Choroid plexus epithelial cell (primary cell): Measurements from ENCODE around the gene PRKRIP1.
"Not testable (repeated sequence)": the region's sequence is repeated elsewhere in the genome, so short reads cannot be mapped to it uniquely, and the experiment has no call there.

Source experiments
- DNase-seq: peaks from one replicate; pipeline ENCODE4 v3.0.0-alpha.2; 2010; ENCODE audit warnings: low read depth
- H3K4me3 ChIP-seq: 2 replicates; pipeline ENCODE4 v1.5.1; 2011; ENCODE audit warnings: low read depth, mild to moderate bottlenecking, control low read depth, low read length, moderate library complexity
- TF ChIP-seq, protein P1 (sequence below): conservative IDR thresholded peaks from 2 replicates; pipeline ENCODE4 v1.5.1; 2011; ENCODE audit warnings: low read depth, mild to moderate bottlenecking, control low read depth, inconsistent platforms, low read length, moderate library complexity

Gene PRKRIP1

DNA sequence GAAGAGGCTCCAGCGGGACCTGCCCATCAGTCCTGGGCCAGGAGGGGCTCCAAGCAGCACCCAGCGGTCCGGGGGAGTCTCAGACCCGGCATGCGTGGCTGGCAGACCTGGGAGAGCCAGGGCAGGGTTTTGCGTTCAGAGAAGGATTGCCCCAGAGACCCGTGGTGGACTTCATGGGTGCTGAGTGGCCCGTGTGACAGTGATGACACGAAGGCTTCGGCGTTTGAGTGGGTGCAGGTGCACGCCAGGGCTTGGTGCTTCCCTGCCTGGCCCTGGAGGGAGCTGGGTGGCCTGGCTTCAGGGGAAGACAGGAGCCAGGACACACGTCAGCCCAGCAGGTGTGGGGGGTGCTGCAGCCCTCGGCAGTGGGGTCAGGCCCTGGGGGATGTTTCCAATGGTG, 51.1 kb downstream of the PRKRIP1 start:
- no peak for DNase-seq
- TF ChIP-seq, protein P1, sequence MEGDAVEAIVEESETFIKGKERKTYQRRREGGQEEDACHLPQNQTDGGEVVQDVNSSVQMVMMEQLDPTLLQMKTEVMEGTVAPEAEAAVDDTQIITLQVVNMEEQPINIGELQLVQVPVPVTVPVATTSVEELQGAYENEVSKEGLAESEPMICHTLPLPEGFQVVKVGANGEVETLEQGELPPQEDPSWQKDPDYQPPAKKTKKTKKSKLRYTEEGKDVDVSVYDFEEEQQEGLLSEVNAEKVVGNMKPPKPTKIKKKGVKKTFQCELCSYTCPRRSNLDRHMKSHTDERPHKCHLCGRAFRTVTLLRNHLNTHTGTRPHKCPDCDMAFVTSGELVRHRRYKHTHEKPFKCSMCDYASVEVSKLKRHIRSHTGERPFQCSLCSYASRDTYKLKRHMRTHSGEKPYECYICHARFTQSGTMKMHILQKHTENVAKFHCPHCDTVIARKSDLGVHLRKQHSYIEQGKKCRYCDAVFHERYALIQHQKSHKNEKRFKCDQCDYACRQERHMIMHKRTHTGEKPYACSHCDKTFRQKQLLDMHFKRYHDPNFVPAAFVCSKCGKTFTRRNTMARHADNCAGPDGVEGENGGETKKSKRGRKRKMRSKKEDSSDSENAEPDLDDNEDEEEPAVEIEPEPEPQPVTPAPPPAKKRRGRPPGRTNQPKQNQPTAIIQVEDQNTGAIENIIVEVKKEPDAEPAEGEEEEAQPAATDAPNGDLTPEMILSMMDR: no peak

DNA sequence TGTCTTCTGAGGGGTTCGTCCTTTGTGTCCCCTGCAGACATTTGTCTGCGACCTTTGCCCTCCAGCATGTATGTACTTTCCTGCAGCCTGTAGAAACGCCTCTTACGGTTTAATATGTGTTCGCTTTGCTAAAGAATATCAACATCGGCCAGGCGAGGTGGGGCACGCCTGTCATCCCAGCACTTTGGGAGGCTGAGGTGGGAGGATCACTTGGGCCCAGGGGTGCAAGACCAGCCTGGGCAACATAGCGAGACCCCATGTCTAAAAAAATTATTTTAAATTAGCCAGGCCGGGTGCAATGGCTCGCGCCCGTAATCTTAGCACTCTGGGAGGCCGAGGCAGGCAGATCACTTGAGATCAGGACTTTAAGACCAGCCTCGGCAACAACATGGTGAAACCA, 53.0 kb downstream of the PRKRIP1 start:
- no peak overlapping the region for H3K4me3 ChIP-seq
- TF ChIP-seq, protein P1: no peak
- no peak for DNase-seq

More for the DNA sequence above, 51.1 kb downstream of the PRKRIP1 start:
- H3K4me3 ChIP-seq: no peak overlapping the region

DNA sequence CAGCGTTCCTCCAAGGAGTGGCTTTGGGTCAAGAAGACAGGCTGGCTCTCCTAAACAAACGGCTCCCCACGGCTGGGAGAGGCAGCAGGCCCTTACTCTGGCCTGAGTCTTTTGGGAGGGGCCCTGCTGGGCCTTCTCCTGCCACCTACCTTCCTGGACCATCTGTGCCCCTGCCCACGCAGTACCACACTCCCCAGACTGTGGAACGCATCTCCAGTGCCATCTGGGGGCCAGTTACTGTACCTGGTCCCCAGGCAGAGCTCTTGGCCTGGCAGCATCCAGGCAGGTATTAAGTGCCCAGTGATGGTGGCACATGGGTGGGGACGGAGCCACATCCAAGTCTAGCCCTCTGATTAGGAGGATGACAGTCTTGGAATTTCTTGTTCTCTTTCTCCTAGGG, 54.1 kb downstream of the PRKRIP1 start:
- DNase-seq: no peak
- H3K4me3 ChIP-seq: no peak overlapping the region
- TF ChIP-seq, protein P1: peak; percentile 32

DNA sequence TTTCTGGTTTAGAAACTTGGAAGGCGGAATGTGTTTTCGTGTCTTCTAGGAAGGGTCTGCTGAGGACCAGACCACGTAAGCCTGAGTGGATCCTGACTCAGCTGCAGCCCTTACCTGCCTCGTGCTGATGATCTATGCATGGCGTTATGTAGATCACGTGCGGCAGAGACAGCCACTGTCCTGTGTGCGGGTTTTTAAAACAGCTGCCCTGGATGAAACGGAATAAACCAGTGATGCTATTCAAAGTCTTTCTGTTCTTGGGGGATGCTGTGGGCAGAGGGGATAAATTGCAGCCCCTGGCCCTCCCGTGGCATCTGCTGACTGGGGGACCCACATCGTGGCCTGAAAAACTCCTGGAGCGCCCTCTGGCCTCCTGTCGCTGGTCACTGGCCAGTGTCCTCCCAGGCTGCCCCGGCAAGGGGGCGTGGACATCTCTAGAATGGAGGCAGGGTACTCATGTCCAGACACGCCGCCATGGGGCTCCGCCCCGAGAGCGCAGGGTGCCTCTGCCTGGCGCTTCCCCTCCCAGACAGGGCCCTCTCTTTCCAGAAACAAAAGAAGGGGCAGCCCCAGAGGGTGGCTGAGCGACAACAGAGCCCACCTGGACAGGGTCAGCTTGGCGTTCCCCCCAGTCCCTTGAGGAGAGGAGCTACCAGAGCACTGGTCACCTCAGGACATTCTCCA, 55.4 kb downstream of the PRKRIP1 start:
- no peak for DNase-seq
- H3K4me3 ChIP-seq: no peak overlapping the region
- TF ChIP-seq, protein P1: no peak

DNA sequence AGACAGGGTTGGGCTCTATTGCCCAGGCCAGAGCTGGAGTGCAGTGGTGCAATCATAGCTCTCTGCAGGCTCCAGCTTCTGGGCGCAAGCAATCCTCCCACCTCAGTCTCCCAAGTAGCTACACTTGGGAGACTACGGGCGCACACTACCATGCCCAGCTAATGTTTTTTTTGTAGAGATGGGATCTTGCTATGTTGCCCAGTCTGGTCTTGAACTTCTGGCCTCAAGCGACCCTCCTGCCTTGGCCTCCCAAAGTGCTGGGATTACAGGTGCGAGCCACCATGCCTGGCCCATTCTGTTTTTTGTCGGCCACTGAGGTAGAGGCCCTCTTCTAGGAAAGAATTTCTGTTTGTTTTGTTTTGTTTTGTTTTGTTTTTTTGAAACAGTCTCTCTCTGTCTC, 56.3 kb downstream of the PRKRIP1 start:
- H3K4me3 ChIP-seq: no peak overlapping the region
- DNase-seq: no peak
- TF ChIP-seq, protein P1: no peak

DNA sequence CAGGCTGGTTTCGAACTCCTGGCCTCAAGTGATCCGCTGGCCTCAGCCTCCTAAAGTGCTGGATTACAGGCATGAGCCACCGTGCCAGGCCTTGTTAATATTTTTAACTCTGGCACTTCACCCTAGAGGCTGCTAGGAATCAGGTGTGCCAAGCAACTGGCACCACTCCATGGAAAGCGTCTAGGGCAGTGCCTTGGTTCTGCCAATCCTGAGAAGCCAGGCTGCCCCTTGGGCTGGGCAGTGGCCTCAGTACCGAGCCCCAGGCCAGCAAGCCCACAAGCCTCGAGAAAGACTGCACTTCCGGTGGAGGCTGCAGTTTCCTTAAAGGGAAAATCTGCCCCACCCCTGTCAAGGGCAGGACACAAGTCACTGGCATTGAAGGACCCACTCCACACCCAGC, 57.2 kb downstream of the PRKRIP1 start:
- TF ChIP-seq, protein P1: no peak
- no peak overlapping the region for H3K4me3 ChIP-seq
- DNase-seq: no peak

DNA sequence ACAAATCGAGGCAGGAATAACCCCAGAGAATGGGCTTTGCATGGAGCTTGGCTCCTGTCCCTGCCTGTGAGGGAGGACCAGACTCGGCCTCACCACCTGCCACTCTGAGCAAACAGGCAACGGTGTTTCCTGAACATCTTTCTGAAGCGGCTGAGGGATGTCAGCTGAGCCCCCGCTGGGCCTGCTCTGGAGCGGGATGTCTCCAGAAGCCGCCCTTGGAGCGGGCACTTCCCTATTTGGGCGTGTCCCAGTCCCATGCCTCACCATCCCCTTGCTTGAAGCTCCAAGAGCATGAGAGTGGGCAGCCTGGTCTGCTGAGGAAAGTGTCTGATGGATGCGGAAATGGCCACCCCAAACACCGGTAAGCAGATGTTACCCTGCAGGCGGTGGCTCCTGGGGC, 58.3 kb downstream of the PRKRIP1 start:
- no peak overlapping the region for H3K4me3 ChIP-seq
- TF ChIP-seq, protein P1: no peak
- no peak for DNase-seq

DNA sequence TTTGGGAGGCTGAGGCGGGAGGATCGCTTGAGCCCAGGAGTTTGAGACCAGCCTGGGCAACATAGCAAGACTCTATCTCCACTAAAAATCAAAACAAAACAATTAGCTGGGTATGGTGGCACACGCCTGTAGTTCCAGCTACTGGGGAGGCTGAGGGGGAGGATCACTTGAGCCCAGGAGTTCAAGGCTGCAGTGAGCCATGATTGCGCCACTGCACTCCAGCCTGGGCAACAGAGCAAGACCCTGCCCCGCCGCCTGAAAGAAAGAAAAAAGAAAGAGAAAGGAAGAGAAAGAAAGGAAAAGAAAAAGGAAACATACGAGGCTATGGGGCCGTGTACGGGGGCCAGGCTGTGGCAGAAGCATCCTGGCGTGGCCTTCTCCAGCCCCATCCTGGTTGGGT, 58.8 kb downstream of the PRKRIP1 start:
- H3K4me3 ChIP-seq, DNase-seq: not testable (repeated sequence)
